ENCODE results near the gene NME9.

Gene NME9

DNA sequence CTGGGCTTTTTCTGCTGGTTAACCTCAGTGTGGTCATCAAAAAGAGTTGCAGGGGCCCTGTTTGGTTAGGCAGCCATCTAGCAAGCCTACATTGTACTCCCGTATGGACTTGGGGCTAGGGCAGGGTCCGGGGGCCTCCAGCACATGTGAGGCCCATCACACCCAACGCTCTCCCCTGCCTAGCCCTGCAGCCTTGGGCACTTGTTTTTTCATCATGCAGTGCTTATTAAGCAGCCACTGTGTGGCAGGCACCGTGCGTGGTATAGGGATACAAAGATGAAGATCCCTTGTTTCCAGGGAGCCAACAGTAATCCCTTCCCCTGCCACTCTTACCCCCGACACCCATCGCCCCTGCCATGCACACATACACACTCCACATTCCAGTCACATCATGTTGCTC lies 32.9 kb upstream of the NME9 start:
- no peak for DNase-seq (ENCODE audit: low read depth in 2 of 2)

DNA sequence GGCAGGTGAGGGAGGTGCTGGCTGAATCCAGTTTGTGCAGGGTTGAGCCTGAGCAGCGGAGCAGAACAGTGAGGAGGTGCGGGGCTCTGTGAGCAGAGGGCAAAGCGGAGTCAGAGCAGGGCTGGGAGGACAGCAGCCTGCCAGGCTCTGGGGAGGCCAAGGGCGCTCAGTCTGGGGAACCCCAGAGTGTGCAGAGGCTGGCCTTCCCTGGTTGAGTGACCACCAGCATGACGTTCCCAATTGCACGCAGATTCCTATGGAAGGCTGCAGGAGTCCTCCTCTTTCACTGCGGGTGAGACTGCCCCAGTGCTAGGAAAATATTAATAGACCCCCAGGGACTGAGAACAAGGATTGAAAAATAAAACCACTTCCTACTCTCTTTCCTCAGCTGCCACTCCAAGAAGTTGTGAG lies 31.9 kb upstream of the NME9 start:
- DNase-seq (ENCODE audit: low read depth in 2 of 2), result no peak

DNA sequence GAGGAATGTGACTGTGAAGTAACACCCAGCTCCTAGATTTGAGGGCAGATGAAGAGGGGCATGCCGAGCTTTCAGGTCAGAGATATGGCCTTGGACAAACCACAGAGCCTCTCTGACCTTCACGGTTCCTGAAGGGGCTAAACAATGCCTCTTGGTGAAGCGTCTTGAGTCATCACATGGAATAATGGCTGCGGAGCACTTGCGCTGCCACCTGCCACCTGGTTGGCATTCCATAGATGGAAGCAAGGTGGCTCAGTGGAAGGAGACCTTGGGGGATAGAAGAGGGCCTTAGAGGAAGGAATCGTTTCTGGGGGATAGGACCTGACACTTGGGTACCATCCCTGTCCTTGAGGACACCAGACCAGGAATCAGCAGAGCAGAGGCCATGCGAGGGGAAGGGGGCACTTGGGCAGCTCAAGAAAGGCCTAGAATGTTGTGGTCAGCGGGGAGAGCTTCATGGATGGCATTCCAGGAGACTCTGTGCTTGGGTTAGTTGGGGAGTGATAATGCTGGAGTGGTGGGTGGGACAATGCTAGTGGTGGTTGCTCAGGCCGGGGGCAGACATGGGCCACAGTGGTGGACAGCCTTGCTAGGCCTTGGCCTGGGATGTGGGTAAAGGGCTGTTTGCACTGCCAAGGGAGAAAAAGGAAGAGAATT lies 31.3 kb upstream of the NME9 start:
- DNase-seq (ENCODE audit: low read depth in 2 of 2), result no peak

DNA sequence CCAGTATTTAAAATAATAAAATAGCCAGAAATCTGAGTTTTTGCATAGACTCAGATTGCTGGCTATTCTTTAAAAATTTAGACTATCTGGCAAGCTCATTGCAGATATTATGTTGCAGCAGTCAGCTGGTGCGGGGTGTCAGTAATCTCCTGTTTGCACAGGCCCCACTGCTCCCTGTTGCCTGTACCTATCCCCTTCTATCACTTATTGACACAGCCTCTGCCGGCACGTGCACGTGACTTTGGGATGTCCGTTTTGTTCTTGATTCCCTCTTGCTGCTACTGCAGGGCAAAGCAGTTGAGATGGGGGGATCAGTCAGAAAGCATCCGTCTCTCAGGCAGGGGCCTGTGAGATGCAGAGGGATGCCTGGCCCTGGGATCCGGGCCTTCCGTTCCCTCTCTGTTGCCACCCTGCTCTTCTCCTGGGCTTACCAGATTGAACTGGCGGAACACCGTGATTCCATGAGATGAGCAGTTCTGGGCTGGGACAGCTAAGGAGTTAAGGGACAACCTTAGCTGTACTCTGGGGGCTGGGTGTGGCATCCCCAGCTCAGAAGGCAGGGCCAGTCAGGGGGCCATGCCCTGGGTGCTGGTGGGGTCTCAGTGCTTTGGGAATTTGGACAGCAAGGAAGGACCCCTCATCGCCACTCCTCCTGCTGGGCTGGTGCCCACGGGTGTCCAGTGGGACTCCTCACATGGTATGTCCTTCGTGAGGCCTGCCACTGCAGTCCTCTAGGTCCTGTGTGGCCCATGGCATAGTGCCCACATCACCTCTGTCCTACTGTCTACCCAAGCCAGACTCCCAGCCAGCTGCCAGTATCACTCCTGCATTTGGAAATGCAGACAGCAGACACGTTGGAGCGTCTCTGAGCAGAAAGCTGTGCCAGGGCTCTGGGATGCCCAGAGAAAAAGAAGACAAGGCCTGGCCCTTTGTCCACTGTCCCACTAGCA lies 30.5 kb upstream of the NME9 start:
- DNase-seq (ENCODE audit: low read depth in 2 of 2), result no peak

DNA sequence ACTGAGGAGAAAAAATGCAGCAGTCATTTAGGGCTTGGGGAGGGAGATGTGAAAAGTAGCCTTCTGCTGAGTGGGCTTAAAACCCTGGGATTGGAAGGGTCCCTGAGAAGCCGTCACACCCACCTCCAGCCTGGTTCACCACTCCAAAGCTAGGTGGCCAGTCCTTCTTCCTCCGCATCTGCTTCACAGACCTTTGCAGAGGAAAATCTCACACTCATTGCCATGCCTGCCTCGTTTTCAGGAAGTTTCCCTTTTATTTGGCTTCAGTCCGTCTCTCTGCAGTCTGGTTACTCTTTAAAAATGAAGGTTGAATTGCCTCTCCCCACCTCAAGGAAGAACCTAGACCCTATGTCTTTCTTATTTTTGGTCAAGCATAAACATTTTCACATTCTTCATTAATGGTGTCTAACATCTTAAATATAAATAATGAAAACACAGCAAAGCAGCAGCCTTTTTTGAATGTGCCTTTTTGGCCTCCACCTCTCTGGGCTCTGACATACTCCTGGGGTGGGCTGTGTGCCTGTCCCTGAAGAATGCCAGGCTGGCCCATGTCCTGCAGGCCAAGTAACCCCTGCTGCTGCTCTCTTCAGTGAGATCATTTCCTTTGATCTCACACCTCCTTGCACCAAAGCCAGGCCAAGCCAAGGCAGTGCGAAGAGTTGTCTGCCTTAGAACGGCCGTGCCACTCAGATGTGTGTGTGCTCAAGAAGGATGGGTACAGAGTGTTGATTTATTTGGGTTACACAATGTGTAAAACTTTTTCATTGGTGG lies 29.7 kb upstream of the NME9 start:
- no peak for DNase-seq (ENCODE audit: low read depth in 2 of 2)

DNA sequence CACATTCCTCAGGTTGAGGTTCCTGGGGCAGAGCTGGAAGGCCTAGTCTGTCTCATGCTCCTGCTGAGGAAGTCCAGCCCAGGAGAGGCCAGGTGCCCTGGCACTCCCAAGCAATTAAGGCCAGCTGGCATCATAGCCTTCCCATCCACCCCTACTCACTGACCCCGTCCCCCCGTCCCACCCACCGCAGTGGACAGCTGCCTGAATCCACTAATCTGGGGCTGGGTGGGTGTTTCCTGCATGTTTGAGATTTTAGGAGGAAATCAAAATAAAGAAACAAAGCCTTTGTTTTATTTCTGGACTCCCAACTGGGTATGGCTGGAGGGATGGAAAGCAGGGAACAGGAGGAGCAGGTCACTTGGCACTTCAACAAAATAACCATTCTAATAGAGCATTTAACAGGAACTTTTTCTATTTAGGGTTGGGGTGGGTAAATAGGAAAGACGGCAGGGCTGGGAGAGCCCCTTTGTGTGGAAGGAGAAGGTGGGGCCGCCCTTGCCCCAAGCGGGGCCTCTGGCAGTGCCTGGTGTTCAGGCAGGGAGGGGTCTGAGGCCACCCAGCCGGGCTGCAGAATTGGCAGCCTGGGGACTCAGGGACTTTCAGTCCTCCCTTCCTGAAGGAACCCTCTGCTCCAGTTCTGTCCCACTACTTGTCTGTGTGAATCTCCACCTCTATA lies 27.2 kb upstream of the NME9 start:
- DNase-seq (ENCODE audit: low read depth in 2 of 2), result no peak

DNA sequence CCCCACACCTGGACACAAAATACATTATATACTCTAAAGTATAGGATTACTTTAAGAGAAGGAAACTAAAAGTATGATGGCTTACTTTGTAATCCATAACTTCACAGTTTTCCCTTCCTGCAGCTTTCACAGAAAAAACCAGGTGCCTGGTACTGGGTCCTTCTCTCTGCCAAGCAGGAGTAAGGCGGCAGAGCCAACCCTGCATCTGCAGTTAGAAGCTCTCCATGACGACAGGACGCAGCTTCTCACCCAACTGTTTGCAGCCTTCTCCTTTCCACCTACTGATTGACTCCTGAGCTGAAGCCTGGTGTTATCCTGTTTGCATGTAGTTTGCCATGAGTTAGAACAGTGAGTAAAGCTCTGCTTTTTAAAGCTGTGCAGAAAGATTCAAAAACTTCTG lies 25.4 kb upstream of the NME9 start:
- DNase-seq (ENCODE audit: low read depth in 2 of 2), result no peak

DNA sequence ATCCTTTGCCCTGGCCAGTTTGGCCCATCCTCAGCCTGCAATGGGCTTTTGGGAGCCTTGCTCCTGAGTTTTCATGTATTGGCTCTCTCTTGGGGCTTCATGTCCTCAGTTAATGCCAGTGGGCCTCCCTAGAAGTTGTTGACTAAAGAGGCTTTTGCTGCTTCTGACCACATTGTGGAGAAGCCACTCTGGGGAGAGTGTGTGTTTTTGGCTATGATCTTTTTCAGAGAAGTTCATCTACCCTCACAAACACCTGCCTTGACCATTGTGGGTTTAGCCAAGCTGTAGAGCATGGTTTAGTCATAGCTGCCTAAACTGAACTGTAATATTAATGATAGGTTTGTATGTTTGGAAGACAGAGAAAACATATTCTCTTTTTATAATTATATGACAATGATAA lies 24.7 kb upstream of the NME9 start:
- DNase-seq (ENCODE audit: low read depth in 2 of 2), result no peak

DNA sequence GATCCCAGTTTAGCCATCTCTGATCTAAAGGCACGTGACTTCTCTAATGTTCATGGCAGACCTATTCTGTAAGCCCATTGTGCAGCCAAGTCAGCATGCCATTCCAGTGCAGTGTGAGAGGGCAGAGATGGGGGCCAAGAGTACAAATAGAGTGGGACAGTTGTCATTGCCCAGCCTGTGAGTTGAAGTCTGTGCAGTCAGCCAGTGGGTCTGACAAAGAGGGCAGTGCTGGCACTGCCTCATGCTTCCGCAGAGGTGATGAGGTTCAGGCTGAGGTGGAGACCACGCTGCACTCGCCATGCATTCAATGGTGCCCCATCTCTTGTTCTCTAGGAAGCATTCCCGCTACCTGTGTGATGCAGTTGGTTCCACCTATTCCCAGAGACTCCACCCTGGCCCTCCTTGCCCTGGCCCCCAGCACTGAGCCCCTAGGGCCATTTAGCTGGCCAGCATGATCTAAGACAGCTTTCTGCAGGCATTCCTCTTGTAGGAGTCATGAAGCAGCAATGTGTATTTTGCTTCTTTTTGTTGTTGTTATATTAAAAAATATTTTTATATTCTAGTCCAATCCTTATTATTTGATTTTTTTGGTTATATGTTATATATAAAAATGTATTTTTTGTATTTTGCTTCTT lies 22.4 kb upstream of the NME9 start:
- DNase-seq (ENCODE audit: low read depth in 2 of 2), result no peak

DNA sequence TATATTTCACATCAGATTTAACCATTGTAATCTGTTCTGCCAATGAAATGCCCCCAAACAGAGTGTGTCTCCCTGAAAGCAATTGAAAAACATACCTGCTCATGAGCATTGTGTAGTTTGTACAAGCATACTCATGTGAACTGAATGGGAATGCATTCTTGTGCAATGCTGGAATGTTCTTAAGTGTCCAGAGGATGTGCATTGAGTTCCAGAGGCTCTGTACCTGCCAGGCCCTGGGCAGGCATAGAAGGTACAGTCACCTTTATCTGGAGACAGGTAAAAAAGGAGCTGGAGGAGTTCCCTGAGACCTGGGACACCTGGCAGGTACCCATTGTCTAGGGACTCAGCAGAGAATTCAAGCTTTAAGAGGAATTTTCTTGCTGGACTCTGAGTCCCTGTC lies 21.5 kb upstream of the NME9 start:
- no peak for DNase-seq (ENCODE audit: low read depth in 2 of 2)

DNA sequence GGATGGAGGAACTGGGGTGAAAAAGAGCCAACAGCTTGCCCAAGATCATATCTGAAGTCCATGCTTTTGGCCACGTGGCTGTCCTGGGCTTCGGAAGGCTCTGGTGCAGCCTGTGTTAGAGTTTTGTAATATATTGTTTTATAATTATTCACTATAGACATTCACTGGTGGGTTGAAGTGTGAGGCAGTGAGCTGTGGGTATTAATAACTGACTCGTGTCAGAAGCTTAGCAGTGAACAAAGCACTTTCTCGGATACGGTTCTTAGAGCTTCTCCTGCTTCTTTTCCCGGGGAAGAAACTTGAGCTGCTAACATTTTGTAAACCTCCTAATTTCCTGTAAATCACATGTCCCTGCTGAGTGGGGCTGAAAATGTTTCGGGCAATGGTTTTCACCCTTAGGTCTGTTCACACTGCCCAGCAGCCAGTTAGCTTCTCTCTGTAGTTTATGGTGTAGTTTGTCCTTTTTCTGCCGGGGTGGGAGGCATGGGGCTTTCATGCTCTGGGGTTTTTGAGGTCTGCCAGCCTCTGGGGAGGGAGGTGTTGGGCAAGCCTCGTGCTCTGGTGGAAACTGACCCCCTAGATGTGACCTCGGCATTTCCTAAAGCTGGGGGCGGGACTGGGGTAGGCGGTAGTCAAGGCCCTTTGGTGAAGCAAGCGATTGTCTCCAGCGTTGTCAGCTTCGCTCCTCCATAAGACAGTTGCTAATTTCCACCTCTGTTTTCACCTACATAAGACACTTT lies 20.4 kb upstream of the NME9 start:
- DNase-seq (ENCODE audit: low read depth in 2 of 2), result no peak

DNA sequence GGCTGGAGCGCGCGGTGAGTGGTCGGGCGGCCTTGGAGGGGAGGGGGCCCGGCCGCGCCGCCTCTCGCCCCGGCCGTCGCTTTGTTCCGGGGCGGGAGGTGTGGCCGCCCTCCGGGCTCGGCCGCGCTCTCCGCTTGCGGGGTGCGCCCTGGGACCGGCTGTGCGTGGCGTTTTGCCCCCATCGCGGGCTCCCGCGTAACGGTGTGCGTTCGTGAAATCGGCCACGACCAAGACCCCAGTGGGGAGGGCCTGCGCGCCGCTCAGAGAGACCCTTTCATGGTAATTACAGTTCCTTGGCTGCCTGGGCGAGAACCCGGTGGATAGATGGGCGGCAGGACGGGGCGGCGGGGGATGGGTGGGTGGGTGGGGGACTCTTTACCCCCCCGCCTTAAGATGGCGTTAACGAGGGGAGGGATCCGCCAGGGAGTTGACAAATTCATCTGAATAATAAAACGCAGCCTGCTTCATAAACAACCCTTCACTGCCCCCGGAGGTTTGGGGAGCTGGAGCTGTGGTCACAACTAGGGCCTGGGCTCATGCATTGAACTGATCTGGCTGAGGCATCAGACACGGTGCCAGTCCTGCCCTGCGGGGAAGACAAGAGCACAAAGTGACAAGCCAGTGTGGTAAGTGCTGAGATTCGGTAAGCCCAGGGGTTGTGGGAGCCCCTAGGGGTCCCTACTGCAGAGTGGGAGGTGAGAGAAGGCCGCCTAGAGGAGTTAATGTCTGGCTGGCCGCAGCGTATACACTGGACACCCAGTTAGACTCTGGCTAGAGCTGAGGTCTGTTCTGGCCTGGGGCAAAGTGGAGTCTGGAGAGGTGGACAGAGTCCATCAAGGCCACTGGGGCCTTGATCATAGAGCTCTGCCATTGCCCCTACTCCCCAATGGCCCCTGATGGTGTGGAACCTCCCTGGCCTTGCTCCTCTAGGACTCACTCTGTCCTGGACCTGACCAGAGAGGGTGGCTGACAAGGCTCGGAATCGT lies 19.4 kb upstream of the NME9 start:
- no peak for DNase-seq (ENCODE audit: low read depth in 2 of 2)

DNA sequence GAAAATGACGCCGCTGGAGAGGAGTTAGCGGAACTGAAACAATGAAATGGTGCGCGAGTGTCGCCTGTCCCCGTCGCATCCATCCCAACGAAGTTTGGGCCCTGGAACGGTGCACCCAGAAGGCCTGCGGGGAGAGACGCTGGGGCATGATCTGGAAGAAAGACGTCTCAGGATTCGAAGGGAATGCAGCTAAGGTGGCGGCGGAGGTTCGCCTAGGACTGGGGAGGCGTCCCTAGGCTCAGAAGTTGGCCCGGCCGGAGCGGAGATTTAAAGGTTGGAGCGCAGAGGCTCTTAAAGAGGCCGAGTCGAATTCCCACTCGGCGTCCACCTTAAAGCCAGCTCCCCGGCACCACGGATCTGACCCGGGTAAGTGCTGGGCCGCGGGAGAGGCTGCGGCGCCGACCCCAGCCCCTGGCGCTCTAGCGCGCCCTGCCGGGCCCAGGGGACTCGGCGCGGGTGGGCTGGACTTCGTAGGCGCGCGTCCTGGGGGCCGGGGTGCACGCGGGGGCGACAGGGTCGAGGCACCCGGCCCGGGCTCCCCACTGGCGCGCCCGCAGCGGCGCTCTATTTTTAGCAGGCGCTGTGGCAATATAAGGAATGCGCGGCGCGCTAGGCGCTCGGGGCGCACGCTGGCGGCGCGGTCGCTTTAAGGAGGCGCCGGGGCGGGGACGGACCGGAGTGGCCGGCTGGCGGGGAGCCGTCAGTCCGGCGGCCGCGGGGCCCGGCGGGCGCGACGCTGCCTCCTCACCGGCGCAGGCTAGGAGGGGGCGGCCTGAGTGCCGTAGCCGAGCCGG lies 18.5 kb upstream of the NME9 start, which contains the start of gene MRAS:
TSS of gene MRAS (plus strand) at position 620 of the 794 bp plus-strand sequence. CDS start 24,305 bp downstream, outside the sequence.
- peak in 1 of 2 donors; percentile 4 for DNase-seq (ENCODE audit: low read depth in 2 of 2)

DNA sequence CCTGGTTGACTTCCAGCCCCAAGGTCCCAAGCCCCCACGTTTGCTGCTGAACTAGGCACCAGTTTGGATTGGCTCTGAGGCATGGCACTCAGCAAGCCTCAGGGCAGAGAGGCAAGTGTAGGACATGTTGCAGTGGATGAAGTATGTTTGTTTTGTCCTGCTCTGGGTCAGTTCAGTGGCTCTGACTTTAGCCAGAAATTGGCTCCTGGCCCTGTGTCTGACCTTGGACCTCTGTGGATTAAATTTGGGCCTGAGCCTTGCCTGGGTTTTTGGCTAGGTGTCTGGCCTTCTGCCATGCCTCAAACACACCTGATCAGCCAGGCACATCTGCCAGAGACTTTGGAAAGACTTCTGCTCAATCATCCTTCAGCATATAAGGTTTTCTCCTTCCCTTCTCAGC lies 15.1 kb upstream of the NME9 start:
- DNase-seq (ENCODE audit: low read depth in 2 of 2), result no peak

DNA sequence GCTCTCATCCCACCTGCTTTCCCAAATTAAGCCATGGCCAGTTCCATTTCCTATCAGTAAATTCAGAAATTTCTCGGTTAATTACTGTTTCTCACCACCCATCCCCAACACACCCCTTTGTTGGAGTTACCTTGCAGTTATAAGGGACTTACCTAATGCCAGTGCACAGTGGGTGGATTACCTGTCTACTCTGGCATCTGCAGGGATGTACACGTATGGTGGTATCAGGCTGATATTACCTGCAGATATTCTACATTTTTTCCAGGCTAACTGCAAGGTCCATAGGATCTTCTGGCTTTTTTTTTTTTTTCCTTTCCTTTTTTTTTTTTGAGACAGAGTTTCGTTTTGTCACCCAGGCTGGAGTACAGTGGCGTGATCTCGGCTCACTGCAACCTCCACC lies 10.9 kb upstream of the NME9 start:
- DNase-seq (ENCODE audit: low read depth in 2 of 2), result no peak

DNA sequence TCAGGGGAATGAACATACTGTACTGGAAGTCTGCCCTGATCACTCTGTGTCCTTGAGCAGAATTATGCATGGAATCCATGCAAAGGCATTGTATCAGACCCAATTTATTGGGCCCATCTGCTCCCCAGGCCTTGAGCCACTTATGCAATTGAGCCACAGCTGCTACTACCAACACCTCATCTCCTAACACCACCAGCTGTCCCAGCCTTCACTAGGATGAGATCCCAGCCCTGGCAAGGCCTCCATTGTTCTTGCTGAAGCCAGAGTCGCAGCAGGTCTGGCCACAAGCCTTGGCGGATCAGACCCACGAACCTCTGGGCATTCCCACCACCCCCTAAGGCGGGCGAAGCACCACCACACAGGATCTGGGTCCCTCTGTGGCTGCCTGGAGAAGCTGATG lies 9.2 kb upstream of the NME9 start:
- DNase-seq (ENCODE audit: low read depth in 2 of 2), result no peak

DNA sequence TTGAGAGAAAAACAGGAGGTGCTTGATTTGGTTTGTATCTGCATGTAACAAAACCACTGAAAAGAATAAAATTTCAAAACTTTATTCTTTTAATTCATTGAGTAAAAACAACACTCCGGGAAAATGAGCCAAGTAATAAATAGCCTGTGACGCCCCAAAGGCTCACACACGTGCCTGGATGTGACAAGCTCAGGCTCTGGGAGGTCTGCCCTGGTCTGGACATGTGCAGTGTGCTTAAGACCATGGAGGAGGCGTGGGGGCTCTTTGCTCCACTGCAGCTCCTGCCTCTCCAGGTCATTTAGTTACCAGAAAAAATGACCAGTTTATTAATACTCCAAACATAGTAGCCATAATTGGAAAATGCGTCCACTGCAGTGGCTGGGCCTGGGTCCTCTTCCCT lies 8.6 kb upstream of the NME9 start:
- no peak for DNase-seq (ENCODE audit: low read depth in 2 of 2)

DNA sequence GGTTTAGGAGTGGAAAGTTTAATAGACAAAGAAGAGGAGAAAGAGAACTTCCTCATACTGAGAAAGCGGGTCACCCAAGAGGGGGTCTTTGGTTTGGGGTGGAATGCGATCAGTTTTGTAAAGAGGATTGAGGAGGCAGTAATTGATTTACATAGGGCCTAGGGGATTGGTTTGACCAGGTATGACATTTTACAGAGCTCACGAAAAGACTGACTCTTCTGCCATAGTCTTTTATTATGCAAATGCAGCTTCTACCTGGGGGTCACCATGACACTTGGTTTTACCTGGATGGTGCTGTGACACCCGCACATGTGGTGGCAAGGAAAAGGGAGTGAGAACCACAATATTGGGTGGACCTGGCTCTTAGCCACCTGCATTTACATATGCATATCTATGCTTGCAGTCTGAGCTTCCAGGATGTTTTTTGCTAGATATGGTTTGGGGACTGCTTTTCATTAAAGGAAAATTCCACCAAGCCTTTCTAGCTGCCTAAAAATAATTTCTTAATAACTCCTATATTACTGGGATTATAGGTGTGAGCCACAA lies 6.9 kb upstream of the NME9 start:
- no peak for DNase-seq (ENCODE audit: low read depth in 2 of 2)

Data from stimulated activated CD4-positive, alpha-beta T cell treated with anti-CD3 and anti-CD28 coated beads, Interleukin-4, amount 100 ng/mL, for 48 hours (primary cell).